DOHH2 (cell line): Measurements from ENCODE around the gene SEZ6.
A peak's percentile ranks its signal among the peaks of the same experiment; 100 is the strongest.

Source experiments
- H3F3A ChIP-seq: fragments of 200-600 bp; sonication (generic), shearing (Covaris generic); 2 replicates; pipeline ENCODE4 v1.6.0; 2016; ENCODE audit warnings: antibody characterized with exemption, mild to moderate bottlenecking; ENCODE audit not compliant: control insufficient read depth, insufficient read depth
- H3K27ac ChIP-seq: fragments of 200-600 bp; sonication (generic); 2 replicates; pipeline ENCODE4 v1.5.1; 2014; ENCODE audit warnings: low read depth, mild to moderate bottlenecking, low read length, moderate library complexity
- H3K27me3 ChIP-seq: fragments of 200-600 bp; sonication (generic); 2 replicates; pipeline ENCODE4 v1.6.1; 2014; ENCODE audit warnings: mild to moderate bottlenecking, low read length, mixed read lengths; ENCODE audit not compliant: control insufficient read depth
- H3K36me3 ChIP-seq: fragments of 200-600 bp; sonication (generic); 2 replicates; pipeline ENCODE4 v1.6.1; 2014; ENCODE audit warnings: mild to moderate bottlenecking, low read length, moderate library complexity, mixed read lengths; ENCODE audit not compliant: control insufficient read depth
- H3K4me1 ChIP-seq: fragments of 200-600 bp; sonication (generic); 2 replicates; pipeline ENCODE4 v1.6.1; 2014; ENCODE audit warnings: mild to moderate bottlenecking, low read length, mixed read lengths; ENCODE audit not compliant: control insufficient read depth
- H3K4me2 ChIP-seq: fragments of 200-600 bp; sonication (generic); 2 replicates; pipeline ENCODE4 v1.6.0; 2014; ENCODE audit warnings: mild to moderate bottlenecking, low read length, moderate library complexity
- H3K4me3 ChIP-seq: fragments of 200-600 bp; sonication (generic); 2 replicates; pipeline ENCODE4 v1.5.1; 2014; ENCODE audit warnings: mild to moderate bottlenecking, low read length, mixed read lengths
- H3K79me2 ChIP-seq: fragments of 200-600 bp; sonication (generic); 2 replicates; pipeline ENCODE4 v1.6.1; 2014; ENCODE audit warnings: mild to moderate bottlenecking, low read length, mixed read lengths; ENCODE audit not compliant: control insufficient read depth
- H3K9me2 ChIP-seq: fragments of 200-600 bp; sonication (generic); replicated peaks from 2 replicates; pipeline ENCODE4 v1.6.1; 2014; ENCODE audit warnings: mild to moderate bottlenecking, low read length, mixed read lengths; ENCODE audit not compliant: control insufficient read depth
- H3K9me3 ChIP-seq: fragments of 200-600 bp; sonication (generic); 2 replicates; pipeline ENCODE4 v1.6.1; 2014; ENCODE audit warnings: antibody characterized with exemption, low read length, mixed read lengths; ENCODE audit not compliant: control insufficient read depth, insufficient read depth
- H4K20me1 ChIP-seq: fragments of 200-600 bp; sonication (generic); 2 replicates; pipeline ENCODE4 v1.6.0; 2014; ENCODE audit warnings: low read depth, mild to moderate bottlenecking, antibody characterized with exemption, low read length, moderate library complexity; ENCODE audit not compliant: control insufficient read depth, insufficient read depth
- CTCF ChIP-seq: fragments of 200-600 bp; sonication (generic); IDR thresholded peaks from one replicate; pipeline ENCODE4 v1.5.1; 2014; ENCODE audit warnings: antibody characterized with exemption, mild to moderate bottlenecking, low read depth, low read length; ENCODE audit not compliant: poor library complexity, severe bottlenecking
- EZH2phosphoT487 ChIP-seq: fragments of 200-600 bp; sonication (generic); IDR thresholded peaks from 2 replicates; pipeline ENCODE4 v1.6.1; 2017; ENCODE audit warnings: borderline replicate concordance, mild to moderate bottlenecking, antibody characterized with exemption, low read length, moderate library complexity, mixed read lengths

The SEZ6 gene

GRCh38 chr17:29018788-29019474 lies 13.1 kb upstream of the SEZ6 start:
- H3K4me1 ChIP-seq, result peaks cover 16% of the 10 kb centered on the region
- H4K20me1 ChIP-seq, result no peaks in the 10 kb centered on the region
- no peaks in the 10 kb centered on the region for H3K79me2 ChIP-seq
- no peaks in the 10 kb centered on the region for H3K36me3 ChIP-seq
- TF ChIP-seq EZH2phosphoT487 (no peak), CTCF (no peak)
- peak overlapping the region; percentile 64 for H3K4me2 ChIP-seq
- H3K4me3 ChIP-seq, result peak overlapping the region; percentile 48; the same call in 1 of the 2 replicates
- H3K9me3 ChIP-seq, result no peaks in the 10 kb centered on the region
- H3F3A ChIP-seq, result no peaks in the 10 kb centered on the region
- peaks cover 29% of the 10 kb centered on the region for H3K27me3 ChIP-seq
- H3K27ac ChIP-seq, result no peak overlapping the region
- no peaks in the 10 kb centered on the region for H3K9me2 ChIP-seq

- no peaks in the 10 kb centered on the region for H4K20me1 ChIP-seq
- no peak for TF ChIP-seq EZH2phosphoT487
- H3K27me3 ChIP-seq, result peaks cover 24% of the 10 kb centered on the region
- H3K27ac ChIP-seq, result no peak overlapping the region
- H3K4me1 ChIP-seq, result peaks cover 16% of the 10 kb centered on the region
- H3K4me2 ChIP-seq, result no peak overlapping the region
- no peaks in the 10 kb centered on the region for H3K9me2 ChIP-seq
- H3F3A ChIP-seq, result no peaks in the 10 kb centered on the region
- no peaks in the 10 kb centered on the region for H3K36me3 ChIP-seq
- no peaks in the 10 kb centered on the region for H3K9me3 ChIP-seq
- H3K79me2 ChIP-seq, result no peaks in the 10 kb centered on the region
- H3K4me3 ChIP-seq, result no peak overlapping the region
These were observed 10.7 kb upstream of the SEZ6 start for GRCh38 chr17:29016345-29017210.

DNA sequence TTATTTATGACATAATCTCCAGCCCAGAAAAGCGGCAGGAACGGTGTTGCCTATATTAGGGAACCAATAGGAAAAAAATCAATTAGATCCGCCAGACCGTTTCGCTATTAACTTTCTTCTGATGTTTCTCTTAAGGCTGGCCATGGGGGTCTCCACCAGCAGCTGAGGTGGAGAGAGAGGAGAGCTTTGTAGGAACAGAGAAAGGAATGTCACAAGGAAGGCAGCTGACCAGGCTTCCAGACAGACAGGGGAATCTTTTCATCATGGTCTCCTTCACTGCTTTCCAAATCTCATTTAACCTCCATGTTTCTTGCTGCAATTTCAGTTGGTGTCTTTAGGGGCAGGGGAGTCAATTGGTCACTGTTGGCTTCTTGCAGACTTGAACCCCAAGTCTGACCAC lies 8.9 kb upstream of the SEZ6 start:
- H4K20me1 ChIP-seq, result no peaks in the 10 kb centered on the region
- H3K9me2 ChIP-seq, result no peaks in the 10 kb centered on the region
- H3K4me2 ChIP-seq, result no peak overlapping the region
- H3K79me2 ChIP-seq, result no peaks in the 10 kb centered on the region
- no peaks in the 10 kb centered on the region for H3K36me3 ChIP-seq
- no peak overlapping the region for H3K4me3 ChIP-seq
- no peaks in the 10 kb centered on the region for H3F3A ChIP-seq
- H3K9me3 ChIP-seq, result no peaks in the 10 kb centered on the region
- no peak for TF ChIP-seq EZH2phosphoT487
- no peak for TF ChIP-seq CTCF
- no peak overlapping the region for H3K27ac ChIP-seq
- peaks cover 29% of the 10 kb centered on the region for H3K27me3 ChIP-seq
- peaks cover 10% of the 10 kb centered on the region for H3K4me1 ChIP-seq

GRCh38 chr17:29012535-29012934 lies 6.7 kb upstream of the SEZ6 start:
- Histone ChIP-seq H3K4me1 (no peaks in the 10 kb centered on the region), H3K9me3 (no peaks in the 10 kb centered on the region), H3K9me2 (no peaks in the 10 kb centered on the region), H3K36me3 (no peaks in the 10 kb centered on the region), H3K27ac (no peak overlapping the region), H3K79me2 (no peaks in the 10 kb centered on the region), H3F3A (no peaks in the 10 kb centered on the region), H3K27me3 (peaks cover 39% of the 10 kb centered on the region), H3K4me2 (no peak overlapping the region), H3K4me3 (no peak overlapping the region), H4K20me1 (no peaks in the 10 kb centered on the region)
- no peak for TF ChIP-seq CTCF
- no peak for TF ChIP-seq EZH2phosphoT487
